Dendritic cell treated with granulocyte-macrophage colony-stimulating factor and Interleukin-4, amounts not matched to agents 40 ng/mL and 50 ng/mL, for 4 days (primary cell): ENCODE measurements around the gene PI4KB.

Experiments used
- H3K27ac Mint-ChIP-seq: one replicate; pipeline ENCODE4 v1.8.0; 2022; ENCODE audit warnings: mild to moderate bottlenecking, mixed read lengths
- H3K27me3 Mint-ChIP-seq: one replicate; pipeline ENCODE4 v1.8.0; 2022; ENCODE audit warnings: mild to moderate bottlenecking, mixed read lengths
- H3K36me3 Mint-ChIP-seq: one replicate; pipeline ENCODE4 v1.8.0; 2022; ENCODE audit warnings: low read depth, mixed read lengths
- H3K4me1 Mint-ChIP-seq: one replicate; pipeline ENCODE4 v1.8.0; 2022; ENCODE audit warnings: low read depth, mixed read lengths
- H3K4me3 Mint-ChIP-seq: one replicate; pipeline ENCODE4 v1.8.0; 2022; ENCODE audit warnings: mild to moderate bottlenecking, moderate library complexity, mixed read lengths
- H3K9me3 Mint-ChIP-seq: one replicate; pipeline ENCODE4 v1.8.0; 2022; ENCODE audit warnings: mixed read lengths
- intact Hi-C: fragments of 100-400 bp; cut with micrococcal nuclease; formaldehyde crosslinking; loops from one replicate; pipeline ENCODE4 v1.15.0; 2022

The PI4KB gene

DNA sequence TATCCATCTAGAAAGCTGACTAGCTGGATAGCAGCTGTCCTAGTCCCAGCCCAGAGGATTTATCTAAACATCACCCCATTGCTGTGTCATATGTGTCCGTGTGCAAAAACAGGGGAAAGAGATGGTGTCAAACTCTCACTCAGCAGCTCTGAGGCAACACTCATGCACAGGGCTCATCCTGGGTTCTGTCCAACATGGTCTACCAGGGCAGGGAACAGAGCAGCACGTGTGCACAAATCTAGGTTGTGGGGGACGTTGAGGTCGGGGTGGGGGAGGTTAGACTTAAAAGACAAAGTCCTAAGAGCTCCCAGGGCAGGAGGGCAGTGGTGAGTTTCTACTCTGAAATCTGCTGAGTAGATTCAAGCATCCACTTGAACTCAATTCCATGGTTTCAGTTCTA is 16.2 kb downstream of the PI4KB start:
- Mint-ChIP-seq H3K27ac (peak overlapping the region; percentile 6), H3K4me1 (peaks cover 54% of the 10 kb centered on the region), H3K27me3 (no peaks in the 10 kb centered on the region), H3K4me3 (no peak overlapping the region), H3K36me3 (peaks cover 100% of the 10 kb centered on the region), H3K9me3 (no peaks in the 10 kb centered on the region)
- intact Hi-C loops, result loop anchor here (1.0 kb wide), 1 partner anchor 16 kb away; the partner anchor contains the start of gene PI4KB

DNA sequence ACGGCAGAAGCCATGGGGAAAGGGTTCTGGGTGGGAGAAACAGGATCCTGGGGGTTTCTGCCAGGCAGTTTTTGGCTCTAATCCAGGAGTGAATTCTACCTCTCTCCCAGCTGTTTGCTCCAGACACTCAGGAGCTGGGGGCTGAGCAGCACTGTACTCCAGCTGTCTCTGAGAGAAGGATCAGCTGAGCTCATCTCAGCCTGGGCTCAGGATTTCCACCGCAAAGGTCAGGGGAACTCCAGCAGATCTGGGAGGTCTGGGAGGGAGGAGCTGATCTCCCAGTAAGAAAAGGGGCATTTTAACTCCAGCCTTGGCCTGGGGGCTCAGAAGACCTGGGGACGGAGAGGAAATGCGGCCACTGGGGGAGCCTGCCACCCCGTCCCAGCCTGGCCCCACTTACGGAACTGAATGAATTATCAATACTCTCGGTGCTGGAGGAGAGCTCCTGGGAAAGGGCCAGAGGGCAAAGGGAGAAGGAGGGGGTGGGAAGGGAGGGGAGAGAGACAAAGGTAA is 17.3 kb downstream of the PI4KB start:
- intact Hi-C loops, result no loop called here
- H3K4me3 Mint-ChIP-seq, result no peak overlapping the region
- no peaks in the 10 kb centered on the region for H3K27me3 Mint-ChIP-seq
- H3K4me1 Mint-ChIP-seq, result peaks cover 45% of the 10 kb centered on the region
- peak overlapping the region; percentile 6 for H3K27ac Mint-ChIP-seq
- no peaks in the 10 kb centered on the region for H3K9me3 Mint-ChIP-seq
- peaks cover 100% of the 10 kb centered on the region for H3K36me3 Mint-ChIP-seq

- intact Hi-C loops, result no loop called here
- peaks cover 99% of the 10 kb centered on the region for H3K36me3 Mint-ChIP-seq
- H3K4me3 Mint-ChIP-seq, result no peak overlapping the region
- no peaks in the 10 kb centered on the region for H3K27me3 Mint-ChIP-seq
- peaks cover 9% of the 10 kb centered on the region for H3K4me1 Mint-ChIP-seq
- no peaks in the 10 kb centered on the region for H3K9me3 Mint-ChIP-seq
- H3K27ac Mint-ChIP-seq, result no peak overlapping the region
Observed at GRCh38 chr1:151294742-151295462, 32.3 kb downstream of the PI4KB start.

GRCh38 chr1:151293093-151293492 is 34.1 kb downstream of the PI4KB start:
- Mint-ChIP-seq H3K27me3 (no peaks in the 10 kb centered on the region), H3K36me3 (peaks cover 99% of the 10 kb centered on the region), H3K4me1 (peaks cover 28% of the 10 kb centered on the region), H3K4me3 (no peak overlapping the region), H3K9me3 (no peaks in the 10 kb centered on the region), H3K27ac (no peak overlapping the region)
- intact Hi-C loops, result no loop called here

- H3K27ac Mint-ChIP-seq, result no peak overlapping the region
- no peaks in the 10 kb centered on the region for H3K27me3 Mint-ChIP-seq
- peaks cover 29% of the 10 kb centered on the region for H3K4me1 Mint-ChIP-seq
- peaks cover 99% of the 10 kb centered on the region for H3K36me3 Mint-ChIP-seq
- intact Hi-C loops, result no loop called here
- H3K4me3 Mint-ChIP-seq, result no peak overlapping the region
- no peaks in the 10 kb centered on the region for H3K9me3 Mint-ChIP-seq
Observed at GRCh38 chr1:151292207-151293030, 34.8 kb downstream of the PI4KB start.

DNA sequence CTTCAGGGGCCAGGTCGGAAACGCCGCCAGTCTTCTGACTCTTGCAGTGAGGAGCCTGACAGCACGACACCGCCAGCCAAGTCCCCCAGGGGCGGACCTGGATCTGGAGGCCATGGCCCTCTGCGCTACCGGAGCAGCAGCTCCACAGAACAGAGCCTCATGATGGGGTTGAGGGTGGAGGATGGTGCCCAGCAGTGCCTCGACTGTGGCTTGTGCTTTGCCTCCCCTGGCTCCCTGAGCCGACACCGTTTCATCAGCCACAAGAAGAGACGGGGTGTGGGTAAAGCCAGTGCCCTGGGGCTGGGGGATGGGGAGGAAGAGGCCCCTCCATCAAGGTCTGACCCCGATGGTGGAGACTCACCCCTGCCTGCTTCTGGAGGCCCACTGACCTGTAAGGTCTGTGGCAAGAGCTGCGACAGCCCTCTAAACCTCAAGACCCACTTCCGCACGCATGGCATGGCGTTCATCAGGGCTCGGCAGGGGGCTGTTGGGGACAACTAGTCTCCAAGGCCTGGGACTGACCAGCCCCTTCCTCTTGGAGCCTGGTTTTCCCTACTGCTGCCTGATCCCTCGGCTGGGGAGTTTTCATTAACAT is 36.4 kb downstream of the PI4KB start:
- peaks cover 29% of the 10 kb centered on the region for H3K4me1 Mint-ChIP-seq
- no peaks in the 10 kb centered on the region for H3K27me3 Mint-ChIP-seq
- H3K9me3 Mint-ChIP-seq, result no peaks in the 10 kb centered on the region
- peaks cover 99% of the 10 kb centered on the region for H3K36me3 Mint-ChIP-seq
- intact Hi-C loops, result no loop called here
- peak overlapping the region; percentile 6 for H3K27ac Mint-ChIP-seq
- no peak overlapping the region for H3K4me3 Mint-ChIP-seq

DNA sequence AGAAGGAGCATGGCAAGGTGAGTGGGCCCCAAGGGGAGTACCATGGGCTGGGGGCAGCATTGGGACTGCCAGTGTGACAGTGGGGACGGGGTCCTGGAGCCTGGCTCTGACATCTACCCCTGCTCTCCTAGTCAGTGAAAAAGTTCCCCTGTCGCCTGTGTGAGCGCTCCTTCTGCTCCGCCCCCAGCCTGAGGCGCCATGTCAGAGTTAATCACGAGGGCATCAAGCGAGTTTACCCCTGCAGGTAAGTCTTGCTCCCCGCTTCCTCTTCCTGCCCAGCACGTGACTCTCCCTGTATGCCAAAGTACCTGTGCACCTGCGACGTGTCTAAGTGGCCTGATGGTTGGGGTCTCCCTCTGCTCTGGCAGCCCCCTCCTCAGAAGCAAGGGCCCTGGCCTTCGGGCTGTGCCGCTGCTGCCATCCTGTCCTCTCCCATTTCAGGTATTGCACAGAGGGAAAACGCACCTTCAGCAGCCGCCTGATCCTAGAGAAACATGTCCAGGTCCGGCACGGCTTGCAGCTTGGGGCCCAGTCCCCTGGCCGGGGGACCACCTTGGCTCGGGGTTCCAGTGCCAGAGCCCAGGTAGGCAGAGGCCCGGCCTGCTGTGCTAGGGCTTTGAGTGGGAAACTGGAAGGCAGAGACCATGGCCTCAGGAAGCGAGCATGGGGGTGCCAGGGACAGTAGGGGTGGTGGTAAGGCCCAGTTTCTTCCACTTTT is 37.1 kb downstream of the PI4KB start:
- peaks cover 29% of the 10 kb centered on the region for H3K4me1 Mint-ChIP-seq
- no peak overlapping the region for H3K4me3 Mint-ChIP-seq
- no peaks in the 10 kb centered on the region for H3K9me3 Mint-ChIP-seq
- peak overlapping the region; percentile 20 for H3K27ac Mint-ChIP-seq
- no peaks in the 10 kb centered on the region for H3K27me3 Mint-ChIP-seq
- intact Hi-C loops, result no loop called here
- peaks cover 99% of the 10 kb centered on the region for H3K36me3 Mint-ChIP-seq

GRCh38 chr1:151289080-151289935 is 37.9 kb downstream of the PI4KB start:
- no peak overlapping the region for H3K4me3 Mint-ChIP-seq
- H3K9me3 Mint-ChIP-seq, result no peaks in the 10 kb centered on the region
- H3K27ac Mint-ChIP-seq, result peak overlapping the region; percentile 20
- H3K27me3 Mint-ChIP-seq, result no peaks in the 10 kb centered on the region
- H3K4me1 Mint-ChIP-seq, result peaks cover 36% of the 10 kb centered on the region
- peaks cover 97% of the 10 kb centered on the region for H3K36me3 Mint-ChIP-seq
- intact Hi-C loops, result no loop called here

GRCh38 chr1:151288502-151288901 is 38.7 kb downstream of the PI4KB start:
- Mint-ChIP-seq H3K27ac (no peak overlapping the region), H3K36me3 (peaks cover 95% of the 10 kb centered on the region), H3K4me3 (no peak overlapping the region), H3K9me3 (no peaks in the 10 kb centered on the region), H3K4me1 (peaks cover 44% of the 10 kb centered on the region), H3K27me3 (no peaks in the 10 kb centered on the region)
- intact Hi-C loops, result no loop called here

DNA sequence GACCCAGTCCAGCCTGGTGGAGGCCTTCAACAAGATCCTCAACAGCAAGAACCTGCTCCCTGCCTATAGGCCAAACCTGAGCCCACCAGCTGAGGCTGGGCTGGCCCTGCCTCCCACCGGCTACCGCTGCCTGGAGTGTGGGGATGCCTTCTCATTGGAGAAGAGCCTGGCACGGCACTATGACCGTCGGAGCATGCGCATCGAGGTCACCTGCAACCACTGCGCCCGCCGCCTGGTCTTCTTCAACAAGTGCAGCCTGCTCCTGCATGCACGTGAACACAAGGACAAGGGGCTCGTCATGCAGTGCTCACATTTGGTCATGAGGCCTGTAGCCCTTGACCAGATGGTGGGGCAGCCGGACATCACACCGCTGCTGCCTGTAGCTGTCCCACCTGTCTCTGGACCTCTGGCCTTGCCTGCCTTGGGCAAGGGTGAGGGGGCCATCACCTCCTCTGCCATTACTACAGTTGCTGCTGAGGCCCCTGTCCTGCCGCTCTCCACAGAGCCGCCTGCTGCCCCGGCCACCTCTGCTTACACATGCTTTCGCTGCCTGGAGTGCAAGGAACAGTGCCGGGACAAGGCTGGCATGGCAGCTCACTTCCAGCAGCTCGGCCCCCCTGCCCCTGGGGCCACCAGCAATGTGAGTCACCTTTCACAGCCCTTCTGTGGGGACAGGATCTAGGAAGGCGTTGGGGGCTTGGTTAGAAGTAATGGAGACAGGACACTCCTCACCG is 39.3 kb downstream of the PI4KB start:
- intact Hi-C loops, result no loop called here
- H3K4me1 Mint-ChIP-seq, result peaks cover 50% of the 10 kb centered on the region
- H3K9me3 Mint-ChIP-seq, result no peaks in the 10 kb centered on the region
- peaks cover 94% of the 10 kb centered on the region for H3K36me3 Mint-ChIP-seq
- no peaks in the 10 kb centered on the region for H3K27me3 Mint-ChIP-seq
- no peak overlapping the region for H3K27ac Mint-ChIP-seq
- H3K4me3 Mint-ChIP-seq, result no peak overlapping the region

DNA sequence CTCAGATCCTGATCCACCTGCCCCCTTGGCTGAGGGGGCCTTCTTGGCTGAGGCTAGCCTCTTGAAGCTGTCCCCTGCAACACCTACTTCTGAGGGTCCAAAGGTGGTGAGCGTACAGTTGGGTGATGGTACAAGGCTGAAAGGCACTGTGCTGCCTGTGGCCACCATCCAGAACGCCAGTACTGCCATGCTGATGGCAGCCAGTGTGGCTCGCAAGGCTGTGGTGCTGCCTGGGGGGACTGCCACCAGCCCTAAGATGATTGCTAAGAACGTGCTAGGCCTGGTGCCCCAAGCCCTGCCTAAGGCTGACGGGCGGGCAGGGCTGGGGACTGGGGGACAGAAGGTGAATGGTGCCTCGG is 39.9 kb downstream of the PI4KB start:
- no peaks in the 10 kb centered on the region for H3K27me3 Mint-ChIP-seq
- H3K27ac Mint-ChIP-seq, result no peak overlapping the region
- no peaks in the 10 kb centered on the region for H3K9me3 Mint-ChIP-seq
- H3K36me3 Mint-ChIP-seq, result peaks cover 91% of the 10 kb centered on the region
- no peak overlapping the region for H3K4me3 Mint-ChIP-seq
- intact Hi-C loops, result no loop called here
- peaks cover 46% of the 10 kb centered on the region for H3K4me1 Mint-ChIP-seq

DNA sequence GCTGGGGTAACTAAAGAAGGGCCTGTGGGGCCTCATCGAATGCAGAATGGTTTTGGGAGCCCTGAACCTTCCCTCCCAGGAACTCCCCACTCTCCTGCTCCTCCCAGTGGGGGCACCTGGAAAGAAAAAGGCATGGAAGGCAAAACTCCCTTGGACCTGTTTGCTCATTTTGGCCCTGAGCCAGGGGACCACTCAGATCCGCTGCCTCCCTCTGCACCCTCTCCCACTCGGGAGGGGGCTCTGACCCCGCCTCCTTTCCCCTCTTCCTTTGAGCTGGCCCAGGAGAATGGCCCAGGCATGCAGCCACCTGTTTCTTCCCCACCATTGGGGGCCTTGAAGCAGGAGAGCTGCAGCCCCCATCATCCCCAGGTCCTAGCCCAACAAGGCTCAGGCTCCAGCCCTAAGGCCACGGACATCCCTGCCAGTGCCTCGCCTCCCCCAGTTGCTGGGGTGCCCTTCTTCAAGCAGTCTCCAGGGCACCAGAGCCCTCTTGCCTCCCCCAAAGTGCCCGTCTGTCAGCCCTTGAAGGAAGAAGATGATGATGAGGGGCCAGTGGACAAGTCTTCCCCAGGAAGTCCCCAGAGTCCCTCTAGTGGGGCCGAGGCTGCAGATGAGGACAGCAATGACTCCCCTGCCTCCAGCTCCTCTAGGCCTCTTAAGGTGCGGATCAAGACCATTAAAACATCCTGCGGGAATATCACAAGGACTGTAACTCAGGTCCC is 40.4 kb downstream of the PI4KB start:
- no peaks in the 10 kb centered on the region for H3K27me3 Mint-ChIP-seq
- H3K4me1 Mint-ChIP-seq, result peaks cover 46% of the 10 kb centered on the region
- intact Hi-C loops, result no loop called here
- H3K36me3 Mint-ChIP-seq, result peaks cover 91% of the 10 kb centered on the region
- no peaks in the 10 kb centered on the region for H3K9me3 Mint-ChIP-seq
- H3K4me3 Mint-ChIP-seq, result no peak overlapping the region
- H3K27ac Mint-ChIP-seq, result no peak overlapping the region
